ENCODE data around the gene KDM4B.
A peak's percentile ranks its signal among the peaks of the same experiment; 100 is the strongest.

KDM4B gene

DNA sequence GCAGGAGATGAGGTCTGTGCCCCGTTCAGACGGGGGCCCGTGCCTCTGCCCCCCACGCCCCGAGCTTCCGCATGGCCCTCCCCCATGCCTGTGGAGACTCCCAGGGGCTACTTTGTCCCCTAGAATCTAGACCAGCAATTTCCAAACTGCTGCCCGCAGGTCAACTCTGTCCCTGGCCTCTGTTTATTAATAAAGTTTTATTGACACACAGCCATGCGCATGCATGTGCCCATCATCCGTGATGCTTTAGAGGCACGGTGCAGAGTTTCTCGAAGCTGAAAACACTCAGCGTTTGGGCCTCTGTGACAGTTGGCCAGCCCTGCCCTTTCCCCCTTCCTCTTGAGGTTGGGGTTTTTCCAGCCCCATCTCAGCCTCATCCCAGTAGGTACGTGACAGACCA, 140.0 kb downstream of the KDM4B start:
- no peak overlapping the region for H3K4me3 ChIP-seq (ENCODE audit: low read depth, low read length)
- no peak for DNase-seq (ENCODE audit: low read depth)
- TF ChIP-seq, protein P1, sequence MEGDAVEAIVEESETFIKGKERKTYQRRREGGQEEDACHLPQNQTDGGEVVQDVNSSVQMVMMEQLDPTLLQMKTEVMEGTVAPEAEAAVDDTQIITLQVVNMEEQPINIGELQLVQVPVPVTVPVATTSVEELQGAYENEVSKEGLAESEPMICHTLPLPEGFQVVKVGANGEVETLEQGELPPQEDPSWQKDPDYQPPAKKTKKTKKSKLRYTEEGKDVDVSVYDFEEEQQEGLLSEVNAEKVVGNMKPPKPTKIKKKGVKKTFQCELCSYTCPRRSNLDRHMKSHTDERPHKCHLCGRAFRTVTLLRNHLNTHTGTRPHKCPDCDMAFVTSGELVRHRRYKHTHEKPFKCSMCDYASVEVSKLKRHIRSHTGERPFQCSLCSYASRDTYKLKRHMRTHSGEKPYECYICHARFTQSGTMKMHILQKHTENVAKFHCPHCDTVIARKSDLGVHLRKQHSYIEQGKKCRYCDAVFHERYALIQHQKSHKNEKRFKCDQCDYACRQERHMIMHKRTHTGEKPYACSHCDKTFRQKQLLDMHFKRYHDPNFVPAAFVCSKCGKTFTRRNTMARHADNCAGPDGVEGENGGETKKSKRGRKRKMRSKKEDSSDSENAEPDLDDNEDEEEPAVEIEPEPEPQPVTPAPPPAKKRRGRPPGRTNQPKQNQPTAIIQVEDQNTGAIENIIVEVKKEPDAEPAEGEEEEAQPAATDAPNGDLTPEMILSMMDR (conservative IDR thresholded peaks at IDR 0.05; ENCODE audit: low read depth, low read length), result no peak

DNA sequence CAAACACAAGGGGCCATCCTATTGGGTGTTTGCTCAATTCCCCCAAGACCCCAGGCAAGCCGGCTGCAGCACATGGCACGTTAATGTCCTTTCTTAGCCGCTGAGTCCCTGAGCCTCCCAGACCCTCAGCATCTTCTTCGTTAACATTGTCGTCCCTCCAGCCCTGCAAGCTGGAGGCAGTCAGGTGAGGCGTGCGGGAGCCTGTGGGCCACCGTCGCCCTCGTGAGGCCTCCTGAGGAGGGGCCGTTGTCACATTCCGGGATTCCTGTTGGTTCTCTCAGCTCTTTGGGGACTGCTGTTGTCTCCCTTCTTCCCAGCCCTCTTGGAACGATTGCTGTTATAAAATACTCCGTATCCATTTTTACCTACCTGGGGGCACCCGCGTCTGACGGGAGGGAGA, 140.6 kb downstream of the KDM4B start:
- no peak overlapping the region for H3K4me3 ChIP-seq (ENCODE audit: low read depth, low read length)
- no peak for DNase-seq (ENCODE audit: low read depth)
- TF ChIP-seq, protein P1 (conservative IDR thresholded peaks at IDR 0.05; ENCODE audit: low read depth, low read length), result no peak

- no peak for DNase-seq (ENCODE audit: low read depth)
- no peak overlapping the region for H3K4me3 ChIP-seq (ENCODE audit: low read depth, low read length)
- TF ChIP-seq, protein P1 (conservative IDR thresholded peaks at IDR 0.05; ENCODE audit: low read depth, low read length), result no peak
Observed at GRCh38 chr19:5110546-5110945, 141.6 kb downstream of the KDM4B start.

GRCh38 chr19:5111051-5111450, 142.1 kb downstream of the KDM4B start:
- TF ChIP-seq, protein P1 (conservative IDR thresholded peaks at IDR 0.05; ENCODE audit: low read depth, low read length), result no peak
- no peak overlapping the region for H3K4me3 ChIP-seq (ENCODE audit: low read depth, low read length)
- DNase-seq (ENCODE audit: low read depth), result no peak

DNA sequence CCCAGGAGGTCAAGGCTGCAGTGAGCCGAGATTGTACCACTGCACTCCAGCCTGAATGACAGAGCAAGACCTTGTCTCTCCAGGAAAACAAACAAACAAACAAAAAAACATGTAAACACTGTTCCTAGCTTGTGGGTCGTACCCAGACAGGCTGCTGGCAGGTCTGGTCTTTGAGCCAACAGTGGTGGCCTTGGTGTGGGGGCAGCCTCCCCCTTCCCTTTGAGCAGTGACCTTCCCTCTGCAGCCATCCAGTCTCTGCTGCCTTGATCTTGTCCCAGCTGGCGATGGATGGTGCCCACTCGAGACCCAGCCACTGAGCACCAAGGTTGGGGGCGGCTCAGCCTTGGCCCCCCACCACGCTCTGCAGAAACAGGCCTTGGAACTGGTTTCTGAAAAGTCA, 143.3 kb downstream of the KDM4B start:
- H3K4me3 ChIP-seq (ENCODE audit: low read depth, low read length), result no peak overlapping the region
- TF ChIP-seq, protein P1 (conservative IDR thresholded peaks at IDR 0.05; ENCODE audit: low read depth, low read length), result no peak

GRCh38 chr19:5112681-5113575, 144.0 kb downstream of the KDM4B start:
- no peak overlapping the region for H3K4me3 ChIP-seq (ENCODE audit: low read depth, low read length)
- TF ChIP-seq, protein P1 (conservative IDR thresholded peaks at IDR 0.05; ENCODE audit: low read depth, low read length), result no peak
- peak; percentile 61 for DNase-seq (ENCODE audit: low read depth)

More for the DNA sequence above, 143.3 kb downstream of the KDM4B start:
- no peak for DNase-seq (ENCODE audit: low read depth)

Data from choroid plexus epithelial cell (primary cell).